ENCODE results near the gene TCOF1.
A peak's percentile ranks its signal among the peaks of the same experiment; 100 is the strongest.

The TCOF1 gene

GRCh38 chr5:150347451-150347850 lies 10.0 kb upstream of the TCOF1 start:
- DNase-seq (ENCODE audit: insufficient read length, low spot score) = no peak
- FAIRE-seq = no peak

- no peak for FAIRE-seq
- no peak for DNase-seq (ENCODE audit: insufficient read length, low spot score)
Measured at GRCh38 chr5:150349681-150350275, 7.7 kb upstream of the TCOF1 start.

- FAIRE-seq (peak; percentile 92), DNase-seq (ENCODE audit: insufficient read length, low spot score) (peak; percentile 48)
Measured at GRCh38 chr5:150350524-150351344, 6.8 kb upstream of the TCOF1 start.

GRCh38 chr5:150352244-150353031 lies 5.1 kb upstream of the TCOF1 start:
- DNase-seq (ENCODE audit: insufficient read length, low spot score) = no peak
- FAIRE-seq = no peak

GRCh38 chr5:150353032-150353675 lies 4.3 kb upstream of the TCOF1 start:
- FAIRE-seq (no peak), DNase-seq (ENCODE audit: insufficient read length, low spot score) (no peak)

DNA sequence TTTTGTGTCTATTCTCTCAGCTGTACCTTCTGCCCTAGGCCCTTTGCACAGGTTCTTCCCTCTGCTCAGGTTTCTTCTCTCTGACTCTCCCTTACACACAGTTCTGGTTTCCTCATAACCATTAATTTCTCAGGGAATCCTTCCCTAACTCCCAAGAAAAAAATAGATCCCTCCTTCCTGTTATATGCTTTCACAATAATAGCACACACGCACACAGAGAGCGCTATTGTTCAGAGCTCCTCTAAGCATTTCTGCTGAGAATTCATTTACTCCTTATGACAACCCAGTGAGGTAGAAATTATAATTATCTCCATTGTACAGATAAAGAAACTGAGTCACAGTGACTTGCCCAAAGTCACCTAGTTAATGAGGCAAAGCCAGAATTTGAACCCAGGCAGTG lies 1.7 kb upstream of the TCOF1 start:
- FAIRE-seq = no peak

DNA sequence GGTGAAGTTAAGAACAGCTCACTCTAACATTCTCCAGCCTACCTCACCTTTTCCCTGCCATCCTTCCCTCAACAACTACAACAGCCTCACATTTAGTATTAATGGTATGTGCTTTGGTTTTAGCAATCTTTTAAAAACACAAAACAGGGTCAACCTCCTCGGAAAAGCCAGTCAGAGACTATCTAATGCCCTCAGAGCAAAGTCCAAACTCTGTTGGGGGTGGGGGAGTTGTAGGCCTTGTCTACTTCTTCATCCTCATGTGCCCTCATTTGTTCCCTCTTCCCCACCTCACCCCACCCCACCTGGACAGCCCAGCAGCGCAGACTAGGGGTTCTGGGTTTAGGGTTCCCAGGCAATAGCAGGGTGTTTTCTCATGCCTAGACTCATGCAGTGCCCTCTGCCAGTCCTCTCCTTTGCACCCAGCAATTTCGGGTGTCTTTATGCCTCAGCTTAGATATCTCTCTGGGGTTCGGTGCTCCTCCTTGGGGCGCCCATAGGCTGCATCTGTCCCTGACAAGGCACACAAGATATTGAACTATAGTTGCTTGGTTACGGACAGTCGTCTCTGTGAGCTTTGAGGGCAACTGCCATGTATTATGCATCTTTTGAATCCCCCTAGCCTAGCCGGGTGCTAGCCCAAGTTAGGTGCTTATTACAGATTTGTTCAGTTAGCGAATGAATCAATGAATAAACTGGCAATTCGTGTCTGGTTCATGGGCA lies 762 bp upstream of the TCOF1 start:
- no peak for DNase-seq (ENCODE audit: insufficient read length, low spot score)
- FAIRE-seq = no peak

More for the DNA sequence above, 1.7 kb upstream of the TCOF1 start:
- no peak for DNase-seq (ENCODE audit: insufficient read length, low spot score)

- DNase-seq (ENCODE audit: insufficient read length, low spot score) (no peak), FAIRE-seq (no peak)
Measured at GRCh38 chr5:150358261-150359095, 981 bp downstream of the TCOF1 start.

DNA sequence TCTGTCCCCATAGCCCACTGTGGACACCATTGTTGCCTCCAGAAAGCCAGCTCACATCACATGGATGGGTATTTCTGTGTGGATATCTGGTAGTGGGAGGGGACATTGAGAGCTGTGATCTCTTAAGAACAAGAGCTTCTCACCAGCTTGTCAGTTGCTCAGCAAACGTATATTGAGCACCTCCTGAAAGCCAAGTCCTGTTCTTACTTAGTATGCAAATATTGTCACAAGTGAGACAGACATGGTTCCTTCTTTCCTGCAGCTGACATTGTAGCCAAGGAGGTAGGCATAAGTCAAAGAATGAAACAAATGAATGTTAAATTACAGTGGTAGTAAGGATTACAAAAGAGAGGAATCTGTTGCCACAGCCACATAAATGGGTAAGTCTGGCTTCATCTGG lies 3.8 kb downstream of the TCOF1 start:
- FAIRE-seq = no peak

DNA sequence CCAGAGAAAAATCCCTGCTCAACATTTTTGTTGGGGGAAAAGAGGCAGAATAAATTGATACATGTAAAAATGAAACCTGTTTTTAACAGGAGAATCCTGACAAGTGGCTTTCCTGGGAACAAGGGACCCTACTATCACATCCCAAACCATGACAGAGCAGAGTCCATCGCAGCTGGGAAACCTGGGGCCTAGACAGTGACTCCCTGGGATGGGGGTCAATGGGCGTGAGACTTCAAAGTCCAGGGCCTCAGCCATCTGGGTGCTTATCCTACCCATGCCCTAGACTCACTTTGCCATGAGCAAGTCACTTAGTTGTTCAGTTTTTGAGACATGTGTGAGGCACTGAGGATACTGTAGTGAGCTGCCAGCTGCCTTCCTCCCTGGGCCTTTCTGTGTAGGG lies 5.7 kb downstream of the TCOF1 start:
- DNase-seq (ENCODE audit: insufficient read length, low spot score) (no peak), FAIRE-seq (no peak)

More for the DNA sequence above, 3.8 kb downstream of the TCOF1 start:
- no peak for DNase-seq (ENCODE audit: insufficient read length, low spot score)

DNA sequence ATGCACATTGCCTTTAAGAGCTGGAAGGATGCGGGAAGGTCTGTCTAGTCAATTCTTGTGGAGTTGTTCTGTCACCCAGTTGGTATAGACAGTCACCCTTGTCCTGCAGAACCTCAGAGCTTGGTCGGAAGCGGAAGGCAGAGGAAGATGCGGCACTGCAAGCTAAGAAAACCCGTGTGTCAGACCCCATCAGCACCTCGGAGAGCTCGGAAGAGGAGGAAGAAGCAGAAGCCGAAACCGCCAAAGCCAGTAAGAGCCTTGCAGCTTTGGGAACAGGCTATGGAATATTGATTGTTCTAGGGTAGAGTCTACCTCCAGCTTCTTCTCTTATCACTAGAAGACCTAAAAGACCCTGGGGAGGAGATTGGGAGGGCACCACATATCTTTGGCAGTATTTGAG lies 6.5 kb downstream of the TCOF1 start:
- DNase-seq (ENCODE audit: insufficient read length, low spot score) = no peak
- FAIRE-seq = no peak

- DNase-seq (ENCODE audit: insufficient read length, low spot score) (no peak), FAIRE-seq (no peak)
Measured at GRCh38 chr5:150368526-150368925, 11.0 kb downstream of the TCOF1 start.

GRCh38 chr5:150372639-150373038 lies 15.1 kb downstream of the TCOF1 start:
- FAIRE-seq (no peak), DNase-seq (ENCODE audit: insufficient read length, low spot score) (no peak)

GRCh38 chr5:150374651-150375050 lies 17.2 kb downstream of the TCOF1 start:
- no peak for DNase-seq (ENCODE audit: insufficient read length, low spot score)
- no peak for FAIRE-seq

- FAIRE-seq = no peak
- DNase-seq (ENCODE audit: insufficient read length, low spot score) = no peak
Measured at GRCh38 chr5:150376799-150377771, 19.6 kb downstream of the TCOF1 start.

GRCh38 chr5:150377964-150378694 lies 20.6 kb downstream of the TCOF1 start:
- FAIRE-seq (no peak), DNase-seq (ENCODE audit: insufficient read length, low spot score) (no peak)

GRCh38 chr5:150384701-150385100 lies 27.2 kb downstream of the TCOF1 start:
- DNase-seq (ENCODE audit: insufficient read length, low spot score) (no peak), FAIRE-seq (no peak)

Measured in GM19239 (cell line).